Gastroesophageal sphincter (tissue), 4 donors: Measurements from ENCODE around the gene CDK18. TPM values are rescaled to one million over a fixed set of nuclear protein-coding genes. Genes with fewer than 3 reads are reported as not detected.

ENCODE experiments used
- ATAC-seq: fragments of 150-250 bp; one replicate; pipeline ENCODE4 v1.9.1; 2016; ENCODE audit warnings: mild to moderate bottlenecking, moderate library complexity
- H3K27ac ChIP-seq, 4 donors: fragments of 200-600 bp; sonication (generic) in 3 of 4; 1 replicate in 3 of 4; 2 replicates in 1 of 4; pipeline ENCODE4 v1.5.1; 2016 to 2019
- H3K27me3 ChIP-seq: fragments of 200-600 bp; sonication (generic); one replicate; pipeline ENCODE4 v1.5.1; 2019
- H3K36me3 ChIP-seq, 2 donors: fragments of 200-600 bp; sonication (generic); one replicate each; pipeline ENCODE4 v1.5.1; 2019; ENCODE audit warnings: control low read depth in 1 of 2
- H3K4me1 ChIP-seq, 3 donors: fragments of 200-600 bp; sonication (generic); 1 replicate in 2 of 3; 2 replicates in 1 of 3; pipeline ENCODE4 v1.5.1; 2016 to 2019; ENCODE audit warnings: control low read depth in 2 of 3
- H3K4me3 ChIP-seq, 2 donors: fragments of 200-600 bp; sonication (generic); one replicate each; pipeline ENCODE4 v1.5.1; 2019; ENCODE audit warnings: mild to moderate bottlenecking in 1 of 2, moderate library complexity in 1 of 2
- H3K9me3 ChIP-seq, 3 donors: fragments of 200-600 bp; sonication (generic); one replicate each; pipeline ENCODE4 v1.5.1; 2017 to 2019; ENCODE audit warnings: control low read depth in 2 of 3
- CTCF ChIP-seq, 4 experiments: fragments of 200-600 bp in 2 of 4; fragments of 450-650 bp in 2 of 4; sonication (generic) in 1 of 4; IDR thresholded peaks; one replicate each; pipeline ENCODE4 v1.5.1; 2017 to 2019; ENCODE audit warnings: antibody characterized with exemption in 4 of 4, mild to moderate bottlenecking in 2 of 4, moderate library complexity in 2 of 4
- EP300 ChIP-seq: sonication (generic); formaldehyde crosslinking; IDR thresholded peaks from one replicate; pipeline ENCODE4 v1.6.1; 2017; ENCODE audit warnings: antibody characterized with exemption, mild to moderate bottlenecking
- POLR2A ChIP-seq, 2 donors: fragments of 450-650 bp; IDR thresholded peaks; one replicate each; pipeline ENCODE4 v1.6.1; 2017; ENCODE audit warnings: antibody characterized with exemption in 2 of 2, mild to moderate bottlenecking in 2 of 2, moderate library complexity in 1 of 2
- POLR2AphosphoS5 ChIP-seq: sonication (generic); formaldehyde crosslinking; IDR thresholded peaks from one replicate; pipeline ENCODE4 v1.6.1; 2017; ENCODE audit warnings: antibody characterized with exemption
- WGBS, 2 donors: methylation state at CpG; one replicate each; pipeline ENCODE4 v1.1.5; 2018; ENCODE audit warnings: low coverage in 1 of 2; 5-methylcytosine and 5-hydroxymethylcytosine counted together
- total RNA-seq, 4 donors: library from RNA; depleted of rRNA; stranded (reverse); fragments of >200 nt; gene quantifications; one replicate each; pipeline ENCODE4 v1.1.0, GENCODE V29; 2016

CDK18 gene
- total RNA-seq, 4 donors from 2014 or later, result 5.1 to 13.7 (median 6.3) TPM

DNA sequence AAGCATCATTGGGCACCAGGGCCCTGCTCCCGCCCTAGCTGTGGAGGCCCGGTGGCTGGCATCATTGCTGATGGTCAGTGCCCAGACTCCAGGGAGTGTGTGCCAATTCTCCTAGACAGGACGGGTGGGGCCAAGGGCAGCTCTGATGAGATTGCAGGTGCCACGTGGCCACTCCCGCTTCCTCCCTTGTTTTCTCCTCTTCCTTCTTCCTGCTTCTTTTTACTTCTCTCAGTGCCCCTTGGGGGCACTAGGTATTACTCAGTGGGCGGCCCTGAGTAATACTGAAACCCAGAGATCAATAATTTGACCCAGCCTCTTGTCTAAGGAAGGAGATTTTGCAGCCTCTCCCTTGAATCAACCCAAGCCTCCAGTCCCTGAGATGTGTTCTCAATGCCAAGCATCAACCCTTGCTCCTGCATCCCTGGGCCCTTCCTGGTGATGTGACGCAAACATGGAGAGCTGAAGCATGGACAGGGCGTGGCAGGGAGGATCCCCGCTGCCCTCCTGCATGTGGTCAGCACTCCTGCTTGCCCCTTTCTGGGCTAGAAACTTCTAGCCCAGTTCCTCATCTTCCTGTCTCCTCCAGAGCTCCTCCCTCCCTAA lies 32.4 kb downstream of the CDK18 start:
- no peaks in the 10 kb centered on the region for H3K4me1 ChIP-seq
- TF ChIP-seq POLR2A (IDR thresholded peaks at IDR 0.05), result no peak
- no peak for TF ChIP-seq EP300
- no peak for TF ChIP-seq POLR2AphosphoS5
- no peak for TF ChIP-seq CTCF (IDR thresholded peaks at IDR 0.05)
- H3K9me3 ChIP-seq, result no peaks in the 10 kb centered on the region
- 69 to 73% methylated on average over 3 of the region's 9 CpGs for WGBS, 2 donors
- no peak overlapping the region for H3K27ac ChIP-seq
- ATAC-seq, result no peak
- peaks cover 0 to 7% of the 10 kb centered on the region in 2 donors for H3K36me3 ChIP-seq
- no peak overlapping the region for H3K4me3 ChIP-seq
- peaks cover 32% of the 10 kb centered on the region for H3K27me3 ChIP-seq

DNA sequence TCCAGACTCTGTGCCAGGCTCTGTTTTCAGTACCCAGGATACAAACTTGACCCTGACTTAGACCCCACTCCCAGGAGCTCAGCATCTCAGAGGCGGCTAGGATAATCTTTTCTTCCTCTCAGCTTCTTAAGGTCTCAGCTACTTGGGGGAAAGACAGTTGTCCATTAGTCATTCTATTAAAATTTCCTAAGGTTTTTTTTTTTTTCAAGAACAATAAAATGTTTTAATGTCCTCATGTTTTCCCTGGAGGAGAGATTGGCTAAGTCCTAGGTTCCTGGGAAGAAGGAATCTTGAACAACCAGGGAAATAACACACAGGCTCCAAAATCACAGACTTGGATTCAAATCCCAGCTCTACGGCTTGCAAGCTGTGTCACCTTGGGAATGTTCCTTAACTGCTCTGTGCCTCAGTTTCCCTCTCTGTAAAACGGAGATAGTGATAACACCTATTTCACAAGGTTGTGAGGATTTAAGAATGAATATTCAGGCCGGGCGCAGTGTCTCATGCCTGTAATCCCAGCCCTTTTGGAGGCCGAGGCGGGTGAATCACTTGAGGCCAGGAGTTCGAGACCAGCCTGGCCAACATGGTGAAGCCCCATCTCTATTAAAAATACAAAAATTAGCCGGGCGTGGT lies 33.0 kb downstream of the CDK18 start:
- no peak for TF ChIP-seq CTCF (IDR thresholded peaks at IDR 0.05)
- no peak for TF ChIP-seq POLR2AphosphoS5
- TF ChIP-seq POLR2A (IDR thresholded peaks at IDR 0.05), result no peak
- TF ChIP-seq EP300, result no peak
- Histone ChIP-seq H3K4me3 (no peak overlapping the region), H3K27me3 (peaks cover 37% of the 10 kb centered on the region), H3K9me3 (no peaks in the 10 kb centered on the region), H3K27ac (no peak overlapping the region), H3K36me3 (peaks cover 0 to under 1% of the 10 kb centered on the region in 2 donors), H3K4me1 (no peaks in the 10 kb centered on the region)
- no peak for ATAC-seq
- WGBS, 2 donors, result 77 to 93% methylated on average over 6 to 7 of the region's 10 CpGs

- TF ChIP-seq EP300, result no peak
- TF ChIP-seq POLR2A (IDR thresholded peaks at IDR 0.05), result no peak
- no peak for TF ChIP-seq CTCF (IDR thresholded peaks at IDR 0.05)
- TF ChIP-seq POLR2AphosphoS5, result no peak
- 52 to 59% methylated on average over 4 to 5 of the region's 5 CpGs for WGBS, 2 donors
- ATAC-seq, result no peak
- Histone ChIP-seq H3K4me1 (peaks cover 0 to 6% (median 0%) of the 10 kb centered on the region in 3 donors), H3K36me3 (no peaks in the 10 kb centered on the region), H3K9me3 (no peaks in the 10 kb centered on the region), H3K27me3 (peaks cover 42% of the 10 kb centered on the region), H3K27ac (no peak overlapping the region), H3K4me3 (no peak overlapping the region)
Measured at GRCh38 chr1:205538235-205538840, 33.9 kb downstream of the CDK18 start.

DNA sequence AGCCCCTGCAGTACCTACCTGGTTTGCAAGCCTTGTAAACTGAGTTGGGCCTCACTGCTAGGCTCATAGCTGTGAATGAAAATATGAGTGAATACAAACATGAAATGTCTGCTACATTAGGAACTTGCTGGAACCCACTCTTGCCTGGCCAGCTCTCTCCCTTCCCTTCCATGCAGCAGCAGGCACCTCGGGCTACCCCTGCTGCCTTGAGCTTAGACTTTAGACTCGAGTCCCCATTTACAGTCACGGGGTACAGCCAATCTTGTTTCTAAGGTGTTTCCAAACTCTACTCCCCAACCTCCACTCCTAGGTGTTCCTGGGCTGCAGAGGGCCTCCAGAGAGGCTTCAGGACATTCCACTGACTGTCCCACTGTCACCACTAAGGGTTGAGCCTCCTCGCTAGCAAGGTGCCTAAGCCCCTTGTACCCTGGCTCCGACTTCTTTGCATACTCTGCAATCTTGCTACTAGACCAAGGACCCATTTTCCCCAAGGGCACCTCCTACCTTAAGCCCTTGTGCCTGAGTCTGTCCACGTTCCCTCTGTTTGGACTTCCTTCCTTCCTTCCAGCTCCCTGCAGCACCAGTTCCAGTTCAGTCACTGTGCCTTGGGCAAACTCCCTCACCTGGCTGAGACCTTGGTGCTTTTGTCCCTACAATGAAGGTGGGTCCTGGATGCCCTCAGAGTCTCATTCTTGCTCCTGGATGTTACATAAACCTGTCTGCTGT lies 36.9 kb downstream of the CDK18 start:
- WGBS, 2 donors, result 71 to 80% methylated on average over 4 to 5 of the region's 6 CpGs
- peaks cover 0 to 18% (median 0%) of the 10 kb centered on the region in 3 donors for H3K4me1 ChIP-seq
- TF ChIP-seq EP300 (no peak), CTCF (IDR thresholded peaks at IDR 0.05) (no peak), POLR2AphosphoS5 (no peak), POLR2A (IDR thresholded peaks at IDR 0.05) (no peak)
- no peaks in the 10 kb centered on the region for H3K36me3 ChIP-seq
- H3K27me3 ChIP-seq, result peaks cover 54% of the 10 kb centered on the region
- H3K9me3 ChIP-seq, result no peaks in the 10 kb centered on the region
- H3K27ac ChIP-seq, result no peak overlapping the region
- H3K4me3 ChIP-seq, result no peak overlapping the region
- ATAC-seq, result no peak
